Measurements from ENCODE around the gene NDC80.

The NDC80 gene

GRCh38 chr18:2635586-2635985, 64.2 kb downstream of the NDC80 start:
- Histone ChIP-seq H3K4me3 (ENCODE audit: low read length) (no peak overlapping the region), H3K36me3 (ENCODE audit: control insufficient read depth, low read depth, low read length) (no peaks in the 10 kb centered on the region), H3K9ac (ENCODE audit: low read length) (no peak overlapping the region), H3K27ac (ENCODE audit: low read length) (no peak overlapping the region), H3K27me3 (ENCODE audit: control insufficient read depth, insufficient read depth, low read length) (no peaks in the 10 kb centered on the region), H3K9me3 (ENCODE audit: control insufficient read depth, low read depth, low read length) (no peaks in the 10 kb centered on the region), H3K4me1 (ENCODE audit: control insufficient read depth, low read depth, low read length) (no peaks in the 10 kb centered on the region)

GRCh38 chr18:2636126-2636631, 64.8 kb downstream of the NDC80 start:
- Histone ChIP-seq H3K27ac (ENCODE audit: low read length) (no peak overlapping the region), H3K4me1 (ENCODE audit: control insufficient read depth, low read depth, low read length) (no peaks in the 10 kb centered on the region), H3K27me3 (ENCODE audit: control insufficient read depth, insufficient read depth, low read length) (no peaks in the 10 kb centered on the region), H3K36me3 (ENCODE audit: control insufficient read depth, low read depth, low read length) (no peaks in the 10 kb centered on the region), H3K4me3 (ENCODE audit: low read length) (no peak overlapping the region), H3K9ac (ENCODE audit: low read length) (no peak overlapping the region), H3K9me3 (ENCODE audit: control insufficient read depth, low read depth, low read length) (no peaks in the 10 kb centered on the region)

- Histone ChIP-seq H3K4me1 (ENCODE audit: control insufficient read depth, low read depth, low read length) (no peaks in the 10 kb centered on the region), H3K9me3 (ENCODE audit: control insufficient read depth, low read depth, low read length) (no peaks in the 10 kb centered on the region), H3K27me3 (ENCODE audit: control insufficient read depth, insufficient read depth, low read length) (no peaks in the 10 kb centered on the region), H3K9ac (ENCODE audit: low read length) (no peak overlapping the region), H3K4me3 (ENCODE audit: low read length) (no peak overlapping the region), H3K27ac (ENCODE audit: low read length) (no peak overlapping the region), H3K36me3 (ENCODE audit: control insufficient read depth, low read depth, low read length) (no peaks in the 10 kb centered on the region)
Measured at GRCh38 chr18:2641638-2642037, 70.3 kb downstream of the NDC80 start.

GRCh38 chr18:2642771-2643170, 71.4 kb downstream of the NDC80 start:
- H3K9me3 ChIP-seq (ENCODE audit: control insufficient read depth, low read depth, low read length) = no peaks in the 10 kb centered on the region
- H3K27ac ChIP-seq (ENCODE audit: low read length) = no peak overlapping the region
- no peaks in the 10 kb centered on the region for H3K4me1 ChIP-seq (ENCODE audit: control insufficient read depth, low read depth, low read length)
- no peak overlapping the region for H3K4me3 ChIP-seq (ENCODE audit: low read length)
- H3K36me3 ChIP-seq (ENCODE audit: control insufficient read depth, low read depth, low read length) = no peaks in the 10 kb centered on the region
- H3K27me3 ChIP-seq (ENCODE audit: control insufficient read depth, insufficient read depth, low read length) = no peaks in the 10 kb centered on the region
- no peak overlapping the region for H3K9ac ChIP-seq (ENCODE audit: low read length)

- no peak overlapping the region for H3K27ac ChIP-seq (ENCODE audit: low read length)
- no peak overlapping the region for H3K4me3 ChIP-seq (ENCODE audit: low read length)
- H3K4me1 ChIP-seq (ENCODE audit: control insufficient read depth, low read depth, low read length) = no peaks in the 10 kb centered on the region
Measured at GRCh38 chr18:2644535-2644934, 73.2 kb downstream of the NDC80 start.

GRCh38 chr18:2651981-2652380, 80.6 kb downstream of the NDC80 start:
- Histone ChIP-seq H3K4me1 (ENCODE audit: control insufficient read depth, low read depth, low read length) (peaks cover 18% of the 10 kb centered on the region), H3K36me3 (ENCODE audit: control insufficient read depth, low read depth, low read length) (no peaks in the 10 kb centered on the region), H3K27me3 (ENCODE audit: control insufficient read depth, insufficient read depth, low read length) (peaks cover 33% of the 10 kb centered on the region), H3K27ac (ENCODE audit: low read length) (no peak overlapping the region), H3K4me3 (ENCODE audit: low read length) (no peak overlapping the region), H3K9ac (ENCODE audit: low read length) (no peak overlapping the region), H3K9me3 (ENCODE audit: control insufficient read depth, low read depth, low read length) (no peaks in the 10 kb centered on the region)

More at GRCh38 chr18:2644535-2644934, 73.2 kb downstream of the NDC80 start:
- Histone ChIP-seq H3K9me3 (ENCODE audit: control insufficient read depth, low read depth, low read length) (no peaks in the 10 kb centered on the region), H3K9ac (ENCODE audit: low read length) (no peak overlapping the region), H3K36me3 (ENCODE audit: control insufficient read depth, low read depth, low read length) (no peaks in the 10 kb centered on the region), H3K27me3 (ENCODE audit: control insufficient read depth, insufficient read depth, low read length) (no peaks in the 10 kb centered on the region)

- H3K4me3 ChIP-seq (ENCODE audit: low read length) = no peak overlapping the region
Measured at GRCh38 chr18:2653467-2653866, 82.1 kb downstream of the NDC80 start.

GRCh38 chr18:2654169-2654927, 83.0 kb downstream of the NDC80 start:
- H3K4me1 ChIP-seq (ENCODE audit: control insufficient read depth, low read depth, low read length) = peaks cover 18% of the 10 kb centered on the region
- peaks cover 35% of the 10 kb centered on the region for H3K27me3 ChIP-seq (ENCODE audit: control insufficient read depth, insufficient read depth, low read length)
- H3K36me3 ChIP-seq (ENCODE audit: control insufficient read depth, low read depth, low read length) = no peaks in the 10 kb centered on the region
- H3K9ac ChIP-seq (ENCODE audit: low read length) = peak overlapping the region; percentile 93
- H3K9me3 ChIP-seq (ENCODE audit: control insufficient read depth, low read depth, low read length) = no peaks in the 10 kb centered on the region
- H3K4me3 ChIP-seq (ENCODE audit: low read length) = peak overlapping the region; percentile 77
- H3K27ac ChIP-seq (ENCODE audit: low read length) = no peak overlapping the region

More at GRCh38 chr18:2653467-2653866, 82.1 kb downstream of the NDC80 start:
- no peaks in the 10 kb centered on the region for H3K9me3 ChIP-seq (ENCODE audit: control insufficient read depth, low read depth, low read length)
- no peaks in the 10 kb centered on the region for H3K36me3 ChIP-seq (ENCODE audit: control insufficient read depth, low read depth, low read length)
- no peak overlapping the region for H3K9ac ChIP-seq (ENCODE audit: low read length)
- H3K27ac ChIP-seq (ENCODE audit: low read length) = no peak overlapping the region
- peaks cover 35% of the 10 kb centered on the region for H3K27me3 ChIP-seq (ENCODE audit: control insufficient read depth, insufficient read depth, low read length)
- H3K4me1 ChIP-seq (ENCODE audit: control insufficient read depth, low read depth, low read length) = peaks cover 18% of the 10 kb centered on the region

DNA sequence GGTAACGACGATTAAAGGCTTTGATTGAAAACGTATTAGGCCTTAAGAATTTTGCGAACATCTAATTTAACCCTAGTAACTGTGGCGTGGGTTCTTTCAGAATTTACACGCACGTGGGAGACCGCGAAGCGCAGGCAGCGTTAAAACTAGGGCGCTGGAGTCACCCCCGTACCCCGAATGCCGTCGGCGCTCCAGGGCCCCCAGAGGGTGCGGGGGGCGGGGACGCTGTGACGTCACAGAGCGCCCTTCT, 83.5 kb downstream of the NDC80 start:
- H3K27me3 ChIP-seq (ENCODE audit: control insufficient read depth, insufficient read depth, low read length) = peaks cover 35% of the 10 kb centered on the region
- no peak overlapping the region for H3K27ac ChIP-seq (ENCODE audit: low read length)
- H3K4me3 ChIP-seq (ENCODE audit: low read length) = peak overlapping the region; percentile 77
- H3K4me1 ChIP-seq (ENCODE audit: control insufficient read depth, low read depth, low read length) = peaks cover 18% of the 10 kb centered on the region
- no peaks in the 10 kb centered on the region for H3K9me3 ChIP-seq (ENCODE audit: control insufficient read depth, low read depth, low read length)
- peak overlapping the region; percentile 93 for H3K9ac ChIP-seq (ENCODE audit: low read length)
- no peaks in the 10 kb centered on the region for H3K36me3 ChIP-seq (ENCODE audit: control insufficient read depth, low read depth, low read length)

DNA sequence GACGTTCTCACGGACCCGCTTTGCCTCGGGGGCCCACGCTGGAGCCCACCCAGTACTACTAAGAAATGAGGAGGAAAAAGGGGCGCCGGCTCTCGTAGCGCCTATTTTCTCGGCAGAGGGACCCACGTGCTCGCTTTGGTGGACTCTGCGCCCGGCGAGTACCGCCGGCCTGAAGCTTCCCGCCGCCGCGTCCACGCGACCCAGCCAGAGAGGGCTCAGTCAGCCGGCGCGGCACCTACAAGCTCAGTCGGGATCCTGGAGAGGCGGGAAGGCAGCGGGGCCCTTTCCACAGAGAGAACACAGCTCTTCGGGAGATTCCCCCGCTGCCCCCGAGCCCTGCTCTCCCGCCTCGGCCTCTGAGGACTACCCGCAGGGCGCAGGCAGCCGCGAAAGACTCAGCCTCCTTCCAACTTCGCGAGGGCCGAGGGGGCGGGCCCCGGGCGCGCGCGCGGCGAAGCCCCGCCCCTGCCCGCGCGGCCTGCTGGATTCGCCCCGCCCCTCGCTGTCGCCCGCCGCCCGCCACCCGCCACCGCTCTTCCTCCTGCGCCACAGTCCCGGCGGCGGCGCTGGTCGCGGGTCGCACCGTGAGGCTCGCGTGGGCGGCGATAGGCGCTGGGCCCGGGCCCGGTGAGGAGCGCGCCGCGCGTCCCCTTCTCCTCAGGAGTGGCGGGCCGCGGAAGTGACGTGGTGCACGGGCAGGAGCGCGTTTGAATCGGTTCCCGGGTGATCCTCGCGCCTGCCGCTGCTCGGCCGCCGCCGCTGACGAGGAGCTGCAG, 84.0 kb downstream of the NDC80 start, which contains the start of gene SMCHD1:
SMCHD1 (plus strand) TSS at position 549 of the 776 bp plus-strand sequence. CDS start 350 bp downstream, outside the sequence.
- H3K4me3 ChIP-seq (ENCODE audit: low read length) = peak within 1 kb of the TSS; percentile 86
- peak within 1 kb of the TSS; percentile 93 for H3K9ac ChIP-seq (ENCODE audit: low read length)
- H3K27ac ChIP-seq (ENCODE audit: low read length) = peak within 1 kb of the TSS; percentile 67
- H3K27me3 ChIP-seq (ENCODE audit: control insufficient read depth, insufficient read depth, low read length) = peaks cover 35% of the 10 kb centered on the region
- H3K36me3 ChIP-seq (ENCODE audit: control insufficient read depth, low read depth, low read length) = no peaks in the 10 kb centered on the region
- H3K4me1 ChIP-seq (ENCODE audit: control insufficient read depth, low read depth, low read length) = peaks cover 18% of the 10 kb centered on the region
- H3K9me3 ChIP-seq (ENCODE audit: control insufficient read depth, low read depth, low read length) = no peaks in the 10 kb centered on the region

- Histone ChIP-seq H3K4me3 (ENCODE audit: low read length) (peak overlapping the region; percentile 86), H3K36me3 (ENCODE audit: control insufficient read depth, low read depth, low read length) (no peaks in the 10 kb centered on the region), H3K9me3 (ENCODE audit: control insufficient read depth, low read depth, low read length) (no peaks in the 10 kb centered on the region), H3K27ac (ENCODE audit: low read length) (no peak overlapping the region), H3K4me1 (ENCODE audit: control insufficient read depth, low read depth, low read length) (peaks cover 18% of the 10 kb centered on the region), H3K9ac (ENCODE audit: low read length) (peak overlapping the region; percentile 93), H3K27me3 (ENCODE audit: control insufficient read depth, insufficient read depth, low read length) (peaks cover 35% of the 10 kb centered on the region)
Measured at GRCh38 chr18:2655954-2656236, 84.5 kb downstream of the NDC80 start.
